SK-N-SH treated with all-trans-retinoic acid at 6 μM for 48 hours (cell line): ENCODE results near the gene RAF1.

ENCODE experiments used
- ATAC-seq: fragments of 200-7000 bp; cut with Tn5 transposase; 3 replicates; pipeline ENCODE4 v1.9.1; 2020; ENCODE audit warnings: mild to moderate bottlenecking, moderate library complexity
- BACH2 ChIP-seq: fragments of 250-450 bp; sonication (Bioruptor Pico); IDR thresholded peaks from 2 replicates; pipeline ENCODE4 v1.9.0; 2021; ENCODE audit warnings: mild to moderate bottlenecking, borderline replicate concordance
- CREB5 ChIP-seq: fragments of 250-450 bp; sonication (Bioruptor Pico); IDR thresholded peaks from 2 replicates; pipeline ENCODE4 v1.5.1; 2020; ENCODE audit warnings: low read depth, mild to moderate bottlenecking, moderate library complexity
- CSDC2 ChIP-seq: fragments of 250-450 bp; sonication (Bioruptor Pico); IDR thresholded peaks from 2 replicates; pipeline ENCODE4 v1.5.0; 2020; ENCODE audit warnings: mild to moderate bottlenecking, moderate library complexity
- CSRNP3 ChIP-seq: fragments of 250-450 bp; sonication (Bioruptor Pico); IDR thresholded peaks from 2 replicates; pipeline ENCODE4 v1.5.1; 2021; ENCODE audit warnings: mild to moderate bottlenecking, moderate library complexity
- ISL1 ChIP-seq: fragments of 250-450 bp; sonication (Bioruptor Pico); IDR thresholded peaks from 2 replicates; pipeline ENCODE4 v2.1.2; 2022; ENCODE audit warnings: mild to moderate bottlenecking, moderate library complexity
- PATZ1 ChIP-seq: fragments of 250-450 bp; sonication (Bioruptor Pico); IDR thresholded peaks from 2 replicates; pipeline ENCODE4 v1.8.0; 2020; ENCODE audit warnings: mild to moderate bottlenecking, moderate library complexity, borderline replicate concordance
- POU6F1 ChIP-seq: fragments of 250-450 bp; sonication (Bioruptor Pico); IDR thresholded peaks from 2 replicates; pipeline ENCODE4 v1.8.0; 2021; ENCODE audit warnings: low read depth, mild to moderate bottlenecking, moderate library complexity, borderline replicate concordance
- SNAI2 ChIP-seq: fragments of 250-450 bp; sonication (Bioruptor Pico); IDR thresholded peaks from 2 replicates; pipeline ENCODE4 v1.5.0; 2020; ENCODE audit warnings: mild to moderate bottlenecking, moderate library complexity
- TCF4 ChIP-seq: fragments of 250-450 bp; sonication (Bioruptor Pico); IDR thresholded peaks from 2 replicates; pipeline ENCODE4 v1.8.0; 2021; ENCODE audit warnings: mild to moderate bottlenecking, moderate library complexity, borderline replicate concordance
- TOX ChIP-seq: fragments of 250-450 bp; sonication (Bioruptor Pico); IDR thresholded peaks from 2 replicates; pipeline ENCODE4 v1.8.0; 2021; ENCODE audit warnings: mild to moderate bottlenecking, moderate library complexity, borderline replicate concordance
- TSHZ2 ChIP-seq: fragments of 250-450 bp; sonication (Bioruptor Pico); IDR thresholded peaks from 2 replicates; pipeline ENCODE4 v1.5.0; 2020; ENCODE audit warnings: mild to moderate bottlenecking, moderate library complexity
- ZFP30 ChIP-seq: fragments of 450-650 bp; formaldehyde crosslinking; IDR thresholded peaks from 2 replicates; pipeline ENCODE4 v1.5.0; 2022; ENCODE audit warnings: mild to moderate bottlenecking, moderate library complexity
- ZNF565 ChIP-seq: fragments of 450-650 bp; formaldehyde crosslinking; conservative IDR thresholded peaks from 2 replicates; pipeline ENCODE4 v1.5.0; 2020; ENCODE audit warnings: low read depth, mild to moderate bottlenecking, moderate library complexity
- ZNF8 ChIP-seq: fragments of 450-650 bp; formaldehyde crosslinking; IDR thresholded peaks from 2 replicates; pipeline ENCODE4 v1.5.0; 2020; ENCODE audit warnings: mild to moderate bottlenecking, moderate library complexity

RAF1 gene

GRCh38 chr3:12536423-12536822, 127.5 kb downstream of the RAF1 start:
- ATAC-seq: no peak
- no peak for TF ChIP-seq TSHZ2 (CRISPR knock-in tag)
- TF ChIP-seq BACH2 (CRISPR knock-in tag): no peak
- no peak for TF ChIP-seq ZNF8 (CRISPR knock-in tag)
- no peak for TF ChIP-seq CSDC2 (CRISPR knock-in tag)
- TF ChIP-seq POU6F1 (CRISPR knock-in tag): no peak
- TF ChIP-seq ZFP30 (CRISPR knock-in tag): no peak
- TF ChIP-seq ZNF565 (CRISPR knock-in tag): no peak
- no peak for TF ChIP-seq CSRNP3 (CRISPR knock-in tag)
- TF ChIP-seq SNAI2 (CRISPR knock-in tag): no peak
- TF ChIP-seq CREB5: no peak
- no peak for TF ChIP-seq PATZ1 (CRISPR knock-in tag)
- TF ChIP-seq ISL1: no peak
- TF ChIP-seq TOX: no peak
- no peak for TF ChIP-seq TCF4
- TF ChIP-seq, all 23 proteins: peak for 0
